Ishikawa (cell line): ENCODE results near the gene MYCBP2.

Experiments used
- CEBPB ChIP-seq: IDR thresholded peaks from 2 replicates; pipeline ENCODE4 v1.6.1; 2012
- CREB1 ChIP-seq: IDR thresholded peaks from 2 replicates; pipeline ENCODE4 v1.6.1; 2012; ENCODE audit warnings: low read depth
- EGR1 ChIP-seq: IDR thresholded peaks from 2 replicates; pipeline ENCODE4 v1.6.1; 2012
- EP300 ChIP-seq: IDR thresholded peaks from 2 replicates; pipeline ENCODE4 v1.6.1; 2012; ENCODE audit warnings: borderline replicate concordance
- FOXM1 ChIP-seq: IDR thresholded peaks from 2 replicates; pipeline ENCODE4 v1.6.1; 2012; ENCODE audit warnings: low read depth, borderline replicate concordance
- RAD21 ChIP-seq: IDR thresholded peaks from 2 replicates; pipeline ENCODE4 v1.6.1; 2012; ENCODE audit warnings: low read depth
- REST ChIP-seq: IDR thresholded peaks from 2 replicates; pipeline ENCODE4 v1.6.1; 2012; ENCODE audit warnings: low read depth, mild to moderate bottlenecking
- TAF1 ChIP-seq: IDR thresholded peaks from 2 replicates; pipeline ENCODE4 v1.6.1; 2012; ENCODE audit warnings: low read depth, mild to moderate bottlenecking
- TEAD4 ChIP-seq: IDR thresholded peaks from 2 replicates; pipeline ENCODE4 v1.6.1; 2012
- USF1 ChIP-seq: IDR thresholded peaks from 2 replicates; pipeline ENCODE4 v1.6.1; 2012
- YY1 ChIP-seq: IDR thresholded peaks from 2 replicates; pipeline ENCODE4 v1.6.1; 2012; ENCODE audit warnings: low read depth
- TF ChIP-seq, protein P1 (sequence below): IDR thresholded peaks from 2 replicates; pipeline ENCODE4 v1.6.1; 2012

DNA sequence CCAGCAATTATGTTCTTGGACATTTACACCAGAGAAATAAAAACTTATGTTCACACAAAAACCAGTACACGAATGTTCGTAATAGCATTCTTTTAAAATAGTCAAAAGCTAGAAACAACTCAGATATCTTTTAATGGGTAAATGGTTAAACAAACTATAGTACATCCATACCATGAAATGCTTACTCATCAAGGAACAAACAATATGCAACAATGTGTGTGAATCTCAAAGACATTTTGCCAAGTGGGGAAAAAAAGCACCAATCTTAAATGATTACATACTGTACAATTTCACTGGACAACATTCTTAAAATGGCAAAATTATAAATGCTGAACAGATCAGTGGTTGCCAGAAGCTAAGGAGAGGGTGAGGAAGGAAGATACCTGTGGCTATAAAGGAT is 36.6 kb downstream of the MYCBP2 start:
- TF ChIP-seq TEAD4 (no peak), EGR1 (no peak), YY1 (no peak), CEBPB (no peak), EP300 (no peak), FOXM1 (no peak), CREB1 (no peak), USF1 (no peak), REST (no peak), TAF1 (no peak), RAD21 (no peak)
- TF ChIP-seq, protein P1, sequence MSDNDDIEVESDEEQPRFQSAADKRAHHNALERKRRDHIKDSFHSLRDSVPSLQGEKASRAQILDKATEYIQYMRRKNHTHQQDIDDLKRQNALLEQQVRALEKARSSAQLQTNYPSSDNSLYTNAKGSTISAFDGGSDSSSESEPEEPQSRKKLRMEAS = no peak
